ENCODE measurements around the gene HHIP.

The HHIP gene

DNA sequence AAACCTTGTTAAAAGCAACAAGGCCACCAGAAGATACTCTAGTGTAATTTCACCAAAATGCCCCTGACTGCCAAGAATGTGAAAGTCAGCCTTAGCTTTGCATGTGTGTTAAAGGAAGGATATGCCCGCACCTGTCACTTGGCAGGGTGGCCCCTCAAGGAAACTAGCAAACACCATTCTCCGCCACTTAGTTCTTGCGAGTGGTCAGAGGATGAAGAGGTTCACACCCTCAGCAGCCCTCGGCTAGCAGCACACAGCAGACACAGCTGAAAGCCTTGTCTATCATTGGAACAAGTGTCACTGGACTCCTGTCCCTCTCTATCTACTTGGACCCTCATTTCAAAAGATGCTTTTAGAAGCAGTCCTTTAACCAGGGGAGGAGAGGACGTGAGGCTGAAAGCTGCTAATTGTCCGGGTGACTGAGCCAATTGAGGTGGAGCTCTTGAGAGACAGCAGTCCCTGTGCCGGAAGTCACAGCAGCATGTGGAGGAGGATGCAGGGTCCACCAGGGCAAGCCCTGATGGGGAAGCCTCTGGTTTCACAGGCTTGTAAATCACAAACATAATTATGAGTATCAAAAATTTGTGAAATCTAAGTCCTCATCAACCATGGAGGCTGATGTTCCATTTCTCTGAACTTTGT, 18.0 kb downstream of the HHIP start:
- no peak overlapping the region for H3K9ac ChIP-seq (ENCODE audit: low read length)

DNA sequence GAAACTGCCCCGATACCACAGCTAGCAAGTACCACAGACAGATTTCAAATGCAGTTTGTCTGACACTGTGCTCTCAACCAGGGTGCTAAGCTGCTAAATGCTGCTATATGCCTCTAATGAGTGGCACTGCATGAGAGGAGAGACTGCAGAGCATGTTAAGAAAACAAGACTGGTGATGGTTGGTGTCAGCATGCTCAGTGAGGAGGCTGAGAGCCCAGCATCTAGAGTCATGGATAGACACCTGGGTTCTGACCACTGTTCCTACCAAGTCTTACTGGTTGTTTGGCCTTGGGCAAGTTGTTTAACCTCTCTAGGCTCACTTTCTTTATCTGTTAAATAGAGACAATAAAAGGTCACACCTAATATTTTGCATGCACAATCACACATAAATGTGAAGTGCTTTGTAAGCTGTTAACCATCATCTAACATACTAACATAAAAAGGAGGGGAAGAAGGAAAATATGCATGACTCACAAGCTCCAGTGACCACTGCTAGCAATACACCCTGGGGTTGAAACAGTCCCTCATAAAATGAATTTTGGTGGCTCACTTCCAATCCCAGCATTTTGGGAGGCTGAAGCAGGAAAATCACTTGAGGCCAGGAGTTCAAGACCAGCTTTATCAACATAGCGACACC, 20.7 kb downstream of the HHIP start:
- H3K36me3 ChIP-seq (ENCODE audit: control insufficient read depth, insufficient read depth, low read length): no peaks in the 10 kb centered on the region
- H3K4me1 ChIP-seq (ENCODE audit: control insufficient read depth, insufficient read depth, low read length): no peaks in the 10 kb centered on the region
- H3K4me3 ChIP-seq (ENCODE audit: low read length): no peak overlapping the region
- H3K9ac ChIP-seq (ENCODE audit: low read length): no peak overlapping the region
- H3K27ac ChIP-seq (ENCODE audit: low read depth, low read length): no peak overlapping the region
- H3K27me3 ChIP-seq (ENCODE audit: control insufficient read depth, insufficient read depth, low read length): no peaks in the 10 kb centered on the region

More for the DNA sequence above, 18.0 kb downstream of the HHIP start:
- H3K36me3 ChIP-seq (ENCODE audit: control insufficient read depth, insufficient read depth, low read length): no peaks in the 10 kb centered on the region
- H3K4me1 ChIP-seq (ENCODE audit: control insufficient read depth, insufficient read depth, low read length): no peaks in the 10 kb centered on the region
- no peaks in the 10 kb centered on the region for H3K27me3 ChIP-seq (ENCODE audit: control insufficient read depth, insufficient read depth, low read length)
- H3K27ac ChIP-seq (ENCODE audit: low read depth, low read length): no peak overlapping the region
- H3K4me3 ChIP-seq (ENCODE audit: low read length): no peak overlapping the region

DNA sequence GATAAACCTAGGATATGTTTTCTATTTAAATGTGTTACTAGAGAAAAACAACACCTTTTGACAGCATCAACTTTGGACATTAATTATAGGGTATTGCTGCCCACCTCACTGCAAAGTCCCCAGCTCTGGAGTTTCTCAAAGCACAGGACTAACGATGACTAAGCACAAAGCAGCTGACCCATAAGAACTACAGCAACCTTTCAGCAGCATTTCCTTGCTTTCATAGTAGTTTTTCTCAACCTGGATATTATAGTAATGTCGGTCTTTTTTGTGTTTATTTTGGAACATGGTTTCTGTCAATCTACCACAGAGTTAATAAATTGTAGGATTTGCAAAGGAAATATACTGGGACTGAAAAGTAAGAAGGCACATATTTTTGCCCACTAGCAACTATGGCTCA, 21.5 kb downstream of the HHIP start:
- no peaks in the 10 kb centered on the region for H3K36me3 ChIP-seq (ENCODE audit: control insufficient read depth, insufficient read depth, low read length)
- H3K4me3 ChIP-seq (ENCODE audit: low read length): no peak overlapping the region
- no peak overlapping the region for H3K27ac ChIP-seq (ENCODE audit: low read depth, low read length)
- no peaks in the 10 kb centered on the region for H3K27me3 ChIP-seq (ENCODE audit: control insufficient read depth, insufficient read depth, low read length)
- no peaks in the 10 kb centered on the region for H3K4me1 ChIP-seq (ENCODE audit: control insufficient read depth, insufficient read depth, low read length)
- no peak overlapping the region for H3K9ac ChIP-seq (ENCODE audit: low read length)

DNA sequence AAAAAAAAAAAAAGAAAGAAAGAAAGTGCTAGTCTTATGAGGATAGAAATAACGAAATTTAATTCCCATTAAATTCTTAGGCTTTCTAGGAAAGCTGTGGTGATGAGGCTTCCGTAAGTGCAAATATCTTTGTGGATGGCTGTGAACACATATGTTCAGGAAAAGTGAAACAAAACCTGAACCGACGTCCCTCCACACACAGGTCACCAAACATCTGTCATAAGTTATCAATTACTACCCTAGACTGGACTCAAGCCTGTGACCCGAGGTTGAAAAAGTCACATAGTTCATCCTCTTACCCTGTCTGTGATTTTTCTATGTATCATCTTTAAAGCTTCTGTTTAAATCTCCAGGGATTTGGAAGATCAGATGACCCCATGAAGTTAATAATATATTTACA, 24.8 kb downstream of the HHIP start:
- no peak overlapping the region for H3K4me3 ChIP-seq (ENCODE audit: low read length)
- no peaks in the 10 kb centered on the region for H3K27me3 ChIP-seq (ENCODE audit: control insufficient read depth, insufficient read depth, low read length)
- H3K27ac ChIP-seq (ENCODE audit: low read depth, low read length): no peak overlapping the region
- H3K9ac ChIP-seq (ENCODE audit: low read length): no peak overlapping the region
- H3K4me1 ChIP-seq (ENCODE audit: control insufficient read depth, insufficient read depth, low read length): no peaks in the 10 kb centered on the region
- no peaks in the 10 kb centered on the region for H3K36me3 ChIP-seq (ENCODE audit: control insufficient read depth, insufficient read depth, low read length)

DNA sequence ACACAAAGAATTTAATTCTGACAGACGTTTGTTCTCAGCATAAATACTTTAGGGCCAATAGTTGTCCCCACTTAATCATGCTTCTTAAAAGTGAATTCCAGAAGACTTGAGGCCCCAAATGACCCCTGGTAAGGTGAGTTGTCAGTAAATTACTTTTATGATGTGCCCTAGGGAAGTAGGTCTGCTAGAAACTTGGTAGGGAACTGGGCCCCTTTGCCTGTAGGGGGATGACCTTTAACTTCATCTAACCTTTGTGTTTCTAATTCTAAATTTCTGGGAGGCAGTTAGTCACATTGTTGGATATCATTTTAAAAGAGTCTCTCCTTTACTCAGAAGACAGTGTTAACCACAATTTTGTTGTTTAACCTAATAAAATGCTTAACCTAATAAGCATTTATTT, 28.8 kb downstream of the HHIP start:
- no peak overlapping the region for H3K27ac ChIP-seq (ENCODE audit: low read depth, low read length)

DNA sequence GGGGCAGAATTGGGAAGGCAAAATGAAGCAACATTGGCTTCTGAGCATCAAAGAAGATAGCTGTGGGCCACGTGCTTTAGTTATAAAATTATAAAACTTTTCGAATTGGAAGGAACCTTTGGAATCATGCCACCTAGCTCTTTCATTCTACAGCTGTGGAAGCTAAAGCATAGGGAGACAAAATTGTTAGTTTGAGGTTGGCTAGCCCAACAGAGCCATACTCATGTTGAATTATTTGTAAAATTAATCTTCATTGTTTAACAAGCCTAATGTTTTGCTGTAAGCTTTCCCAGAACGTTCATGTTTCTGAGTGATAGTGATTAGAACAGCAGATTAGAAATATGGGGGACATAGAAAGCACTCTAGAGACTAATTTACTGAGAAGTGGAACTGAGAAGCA, 35.9 kb downstream of the HHIP start:
- Histone ChIP-seq H3K9ac (ENCODE audit: low read length) (no peak overlapping the region), H3K27me3 (ENCODE audit: control insufficient read depth, insufficient read depth, low read length) (no peaks in the 10 kb centered on the region), H3K27ac (ENCODE audit: low read depth, low read length) (no peak overlapping the region), H3K4me3 (ENCODE audit: low read length) (no peak overlapping the region), H3K36me3 (ENCODE audit: control insufficient read depth, insufficient read depth, low read length) (no peaks in the 10 kb centered on the region), H3K4me1 (ENCODE audit: control insufficient read depth, insufficient read depth, low read length) (no peaks in the 10 kb centered on the region)

More for the DNA sequence above, 28.8 kb downstream of the HHIP start:
- no peaks in the 10 kb centered on the region for H3K36me3 ChIP-seq (ENCODE audit: control insufficient read depth, insufficient read depth, low read length)
- no peak overlapping the region for H3K4me3 ChIP-seq (ENCODE audit: low read length)
- no peak overlapping the region for H3K9ac ChIP-seq (ENCODE audit: low read length)
- H3K27me3 ChIP-seq (ENCODE audit: control insufficient read depth, insufficient read depth, low read length): no peaks in the 10 kb centered on the region
- no peaks in the 10 kb centered on the region for H3K4me1 ChIP-seq (ENCODE audit: control insufficient read depth, insufficient read depth, low read length)

DNA sequence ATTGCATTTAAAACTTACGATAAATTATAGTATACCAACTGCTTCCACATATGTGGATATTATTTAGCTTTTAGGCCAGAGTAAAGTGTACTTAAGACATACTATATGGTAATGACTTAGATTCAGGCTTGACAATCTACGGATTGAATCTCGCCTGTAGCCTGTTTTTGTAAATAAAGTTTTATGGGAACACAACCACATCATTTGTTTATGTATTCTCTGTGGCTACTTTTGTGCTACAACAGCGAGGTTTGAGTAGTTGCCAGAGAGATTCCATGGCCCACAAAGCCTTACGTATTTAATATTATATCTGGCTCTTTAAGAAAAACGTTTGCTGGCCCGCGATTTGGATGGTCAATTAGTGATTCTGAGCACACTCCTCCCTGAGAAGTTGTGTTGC, 37.6 kb downstream of the HHIP start:
- Histone ChIP-seq H3K4me1 (ENCODE audit: control insufficient read depth, insufficient read depth, low read length) (no peaks in the 10 kb centered on the region), H3K36me3 (ENCODE audit: control insufficient read depth, insufficient read depth, low read length) (no peaks in the 10 kb centered on the region), H3K27me3 (ENCODE audit: control insufficient read depth, insufficient read depth, low read length) (no peaks in the 10 kb centered on the region), H3K4me3 (ENCODE audit: low read length) (no peak overlapping the region), H3K9ac (ENCODE audit: low read length) (no peak overlapping the region), H3K27ac (ENCODE audit: low read depth, low read length) (no peak overlapping the region)

DNA sequence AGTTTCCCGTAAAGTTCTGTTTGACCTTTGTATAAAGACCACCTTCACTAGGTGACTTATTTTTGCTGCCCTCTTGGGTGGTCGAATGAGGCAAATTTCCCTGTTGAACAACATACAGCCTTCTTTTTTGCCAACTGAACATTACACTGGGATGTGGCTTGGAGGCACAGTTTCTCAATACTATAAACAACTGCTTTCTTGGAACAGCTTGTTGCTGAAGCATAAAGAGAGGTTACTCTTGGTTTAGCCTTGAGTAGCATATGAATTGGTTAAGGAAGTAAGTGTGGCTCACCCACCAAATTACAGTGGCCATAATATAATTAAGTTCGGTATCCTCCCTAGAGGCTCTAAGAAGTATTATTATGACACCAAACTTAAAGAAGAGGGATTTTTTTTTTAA, 40.0 kb downstream of the HHIP start:
- no peaks in the 10 kb centered on the region for H3K36me3 ChIP-seq (ENCODE audit: control insufficient read depth, insufficient read depth, low read length)
- no peaks in the 10 kb centered on the region for H3K27me3 ChIP-seq (ENCODE audit: control insufficient read depth, insufficient read depth, low read length)
- H3K4me3 ChIP-seq (ENCODE audit: low read length): no peak overlapping the region
- no peaks in the 10 kb centered on the region for H3K4me1 ChIP-seq (ENCODE audit: control insufficient read depth, insufficient read depth, low read length)
- no peak overlapping the region for H3K27ac ChIP-seq (ENCODE audit: low read depth, low read length)
- no peak overlapping the region for H3K9ac ChIP-seq (ENCODE audit: low read length)

DNA sequence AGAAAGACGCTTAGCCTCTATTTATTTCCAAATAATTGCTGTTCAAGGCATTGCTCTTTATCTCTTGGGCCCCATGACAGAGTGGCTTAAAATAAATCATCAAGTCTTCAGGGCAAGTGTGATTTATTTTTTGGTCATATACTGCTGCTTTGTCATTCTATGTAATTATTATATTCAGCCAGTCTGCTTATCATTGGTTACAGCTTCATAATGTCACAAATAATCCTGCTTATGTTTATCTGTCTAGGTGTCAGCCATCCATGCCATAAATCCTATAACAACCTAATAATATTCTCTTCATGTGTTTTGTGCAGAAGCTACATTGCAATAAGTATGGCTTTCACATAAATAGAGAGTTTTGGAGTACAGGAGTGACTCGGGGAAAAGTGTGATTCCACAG, 41.0 kb downstream of the HHIP start:
- H3K4me3 ChIP-seq (ENCODE audit: low read length): no peak overlapping the region
- no peak overlapping the region for H3K9ac ChIP-seq (ENCODE audit: low read length)
- no peaks in the 10 kb centered on the region for H3K27me3 ChIP-seq (ENCODE audit: control insufficient read depth, insufficient read depth, low read length)
- H3K36me3 ChIP-seq (ENCODE audit: control insufficient read depth, insufficient read depth, low read length): no peaks in the 10 kb centered on the region
- H3K4me1 ChIP-seq (ENCODE audit: control insufficient read depth, insufficient read depth, low read length): no peaks in the 10 kb centered on the region
- no peak overlapping the region for H3K27ac ChIP-seq (ENCODE audit: low read depth, low read length)

DNA sequence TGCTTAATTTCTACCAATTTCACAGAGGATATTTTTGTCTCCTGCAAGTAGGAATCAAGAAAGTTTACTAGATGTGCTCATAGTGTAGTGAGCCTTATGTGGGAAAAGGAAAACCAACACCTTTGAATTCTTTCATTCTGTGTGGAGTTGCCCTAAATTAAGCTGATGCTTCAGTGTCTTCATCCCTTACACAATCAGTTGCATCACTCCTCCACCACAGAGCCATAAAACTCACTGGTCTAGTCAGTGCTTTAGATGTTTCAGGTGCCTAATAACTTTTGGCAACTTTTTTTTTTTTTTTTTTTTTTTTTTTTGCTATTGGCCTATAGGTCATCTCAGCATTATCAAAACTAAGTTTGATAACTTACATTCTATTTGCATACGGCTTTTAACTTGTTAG, 41.5 kb downstream of the HHIP start:
- H3K9ac ChIP-seq (ENCODE audit: low read length): no peak overlapping the region
- H3K27ac ChIP-seq (ENCODE audit: low read depth, low read length): no peak overlapping the region
- H3K36me3 ChIP-seq (ENCODE audit: control insufficient read depth, insufficient read depth, low read length): no peaks in the 10 kb centered on the region
- no peaks in the 10 kb centered on the region for H3K4me1 ChIP-seq (ENCODE audit: control insufficient read depth, insufficient read depth, low read length)
- no peak overlapping the region for H3K4me3 ChIP-seq (ENCODE audit: low read length)
- H3K27me3 ChIP-seq (ENCODE audit: control insufficient read depth, insufficient read depth, low read length): no peaks in the 10 kb centered on the region

DNA sequence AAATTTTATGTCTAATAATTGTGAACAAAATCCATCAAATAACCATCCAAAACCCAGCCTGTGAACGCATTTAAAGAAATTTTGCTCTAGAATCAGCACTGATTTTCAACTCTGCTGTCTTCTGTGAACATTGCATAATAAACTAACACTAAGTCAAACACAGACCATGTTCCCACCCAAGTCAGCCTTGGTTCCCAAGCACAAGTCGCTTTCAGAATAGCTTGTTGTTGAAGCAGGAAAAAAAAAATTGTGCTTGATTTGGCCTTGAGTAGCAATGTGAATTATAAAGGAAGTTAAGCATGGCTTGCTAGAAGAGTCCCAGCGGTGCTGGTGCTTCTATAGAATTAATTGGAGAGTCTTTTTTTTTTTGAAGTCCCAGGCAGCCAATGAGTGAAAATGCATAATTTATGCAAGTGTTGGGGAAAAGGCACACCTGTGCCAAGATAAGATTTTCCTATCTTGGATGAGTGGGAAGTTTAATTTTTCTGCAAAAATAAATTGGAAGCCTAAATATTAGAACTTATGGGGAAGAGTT, 42.1 kb downstream of the HHIP start:
- Histone ChIP-seq H3K27ac (ENCODE audit: low read depth, low read length) (no peak overlapping the region), H3K4me1 (ENCODE audit: control insufficient read depth, insufficient read depth, low read length) (no peaks in the 10 kb centered on the region), H3K4me3 (ENCODE audit: low read length) (no peak overlapping the region), H3K27me3 (ENCODE audit: control insufficient read depth, insufficient read depth, low read length) (no peaks in the 10 kb centered on the region), H3K36me3 (ENCODE audit: control insufficient read depth, insufficient read depth, low read length) (no peaks in the 10 kb centered on the region), H3K9ac (ENCODE audit: low read length) (no peak overlapping the region)

DNA sequence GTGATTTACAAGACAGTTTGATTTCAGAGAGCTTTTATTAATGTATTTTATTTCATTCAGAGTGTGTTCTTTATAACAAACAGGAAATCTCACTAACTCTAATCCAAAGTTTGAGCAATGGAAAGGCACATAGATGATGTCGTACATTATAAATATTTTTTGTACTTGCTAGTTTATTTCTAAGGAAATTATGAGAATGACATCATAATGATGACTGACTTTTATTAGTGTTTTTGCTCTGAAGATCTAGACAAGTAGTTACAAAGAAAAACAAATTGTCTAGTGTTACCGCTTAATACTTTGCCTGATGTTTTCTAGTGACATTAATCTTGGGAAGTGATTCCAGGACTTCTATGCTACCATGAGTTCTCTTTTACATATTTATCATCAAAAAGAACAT, 43.2 kb downstream of the HHIP start:
- Histone ChIP-seq H3K27me3 (ENCODE audit: control insufficient read depth, insufficient read depth, low read length) (no peaks in the 10 kb centered on the region), H3K4me1 (ENCODE audit: control insufficient read depth, insufficient read depth, low read length) (no peaks in the 10 kb centered on the region), H3K27ac (ENCODE audit: low read depth, low read length) (no peak overlapping the region), H3K36me3 (ENCODE audit: control insufficient read depth, insufficient read depth, low read length) (no peaks in the 10 kb centered on the region), H3K9ac (ENCODE audit: low read length) (no peak overlapping the region), H3K4me3 (ENCODE audit: low read length) (no peak overlapping the region)

DNA sequence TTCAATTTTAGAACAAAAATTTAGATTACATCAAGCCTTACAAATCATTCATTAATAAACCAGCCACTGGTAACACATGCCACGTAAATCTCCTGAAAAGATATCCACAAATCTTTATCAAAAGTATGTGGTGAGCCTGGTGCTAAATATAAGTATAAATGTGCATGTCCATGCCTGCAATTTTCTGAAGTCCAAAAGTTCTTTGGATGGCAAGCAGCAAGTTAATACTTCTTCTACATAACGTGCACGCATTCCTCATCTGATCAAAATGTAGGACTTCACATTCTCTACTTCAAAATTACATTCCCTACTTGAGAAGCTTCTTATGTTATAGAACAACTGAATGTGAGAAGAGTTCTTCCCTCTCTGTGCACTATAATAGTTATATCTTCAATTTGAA, 49.8 kb downstream of the HHIP start:
- Histone ChIP-seq H3K36me3 (ENCODE audit: control insufficient read depth, insufficient read depth, low read length) (no peaks in the 10 kb centered on the region), H3K27me3 (ENCODE audit: control insufficient read depth, insufficient read depth, low read length) (no peaks in the 10 kb centered on the region), H3K9ac (ENCODE audit: low read length) (no peak overlapping the region), H3K27ac (ENCODE audit: low read depth, low read length) (no peak overlapping the region), H3K4me3 (ENCODE audit: low read length) (no peak overlapping the region), H3K4me1 (ENCODE audit: control insufficient read depth, insufficient read depth, low read length) (no peaks in the 10 kb centered on the region)

Measured in rectal smooth muscle tissue (tissue), 1 donor.